T-cell (primary cell): ENCODE data around the gene TVP23A. TPM values are rescaled to one million over a fixed set of nuclear protein-coding genes. Genes with fewer than 3 reads are reported as not detected.
A peak's percentile ranks its signal among the peaks of the same experiment; 100 is the strongest.

ENCODE experiments used
- ATAC-seq, 4 experiments: fragments of 200-7000 bp in 3 of 4; fragments of 150-1000 bp in 1 of 4; cut with Tn5 transposase; replicated peaks in 1 of 4; 1 replicate in 3 of 4; 2 replicates in 1 of 4; pipeline ENCODE4 v1.10.0; 2021; ENCODE audit warnings: moderate library complexity in 3 of 4, mild to moderate bottlenecking in 2 of 4, moderate number of reproducible peaks in 1 of 4
- CTCF ChIA-PET, 2 donors: fragments of 300-600 bp; sonication (Branson Sonifier 250); formaldehyde crosslinking; loops; one replicate each; lab custom pipeline; 2022; ENCODE audit warnings: antibody characterized with exemption in 2 of 2; lab: Charles Lee
- POLR2A ChIA-PET, 2 donors: fragments of 300-600 bp; sonication (Branson Sonifier 250); formaldehyde crosslinking; loops; one replicate each; lab custom pipeline; 2022; ENCODE audit warnings: antibody characterized with exemption in 2 of 2; lab: Charles Lee
- DNase-seq, 35 experiments: peaks; one replicate each; pipeline versions ENCODE4 v3.0.0 to v3.0.0-alpha.2; 2013 to 2023
- H3K27ac ChIP-seq: one replicate; pipeline ENCODE4 v1.5.1; 2013; ENCODE audit warnings: low read length
- H3K27me3 ChIP-seq, 2 experiments: replicated peaks in 1 of 2; 1 replicate in 1 of 2; 2 replicates in 1 of 2; pipeline versions ENCODE4 v1.6.1 to v1.7.0; 2013; ENCODE audit warnings: low read length in 1 of 2, mixed read lengths in 1 of 2; ENCODE audit not compliant: control insufficient read depth in 2 of 2, insufficient read depth in 2 of 2; ENCODE audit errors: extremely low read depth in 1 of 2
- H3K36me3 ChIP-seq, 2 donors: 1 replicate in 1 of 2; 2 replicates in 1 of 2; pipeline versions ENCODE4 v1.6.1 to v1.7.0; 2013; ENCODE audit warnings: low read length in 1 of 2; ENCODE audit not compliant: control insufficient read depth in 2 of 2, insufficient read depth in 1 of 2; ENCODE audit errors: extremely low read depth in 1 of 2
- H3K4me1 ChIP-seq, 2 experiments: 1 replicate in 1 of 2; 2 replicates in 1 of 2; pipeline versions ENCODE4 v1.6.1 to v1.7.0; 2013; ENCODE audit warnings: low read length in 2 of 2, mixed read lengths in 1 of 2; ENCODE audit not compliant: insufficient read depth in 2 of 2, control insufficient read depth in 1 of 2; ENCODE audit errors: extremely low read depth in 1 of 2
- H3K4me3 ChIP-seq, 2 donors: 1 replicate in 1 of 2; 2 replicates in 1 of 2; pipeline versions ENCODE4 v1.5.1 to v1.7.0; 2013; ENCODE audit warnings: mild to moderate bottlenecking in 2 of 2, low read length in 1 of 2, moderate library complexity in 1 of 2; ENCODE audit not compliant: control insufficient read depth in 1 of 2; ENCODE audit errors: extremely low read depth in 1 of 2
- H3K9me3 ChIP-seq: 2 replicates; pipeline ENCODE4 v1.7.0; 2013
- H3K27ac Mint-ChIP-seq, 2 donors: one replicate each; pipeline ENCODE4 v1.8.0; 2020 to 2021; ENCODE audit warnings: mild to moderate bottlenecking in 2 of 2, mixed read lengths in 2 of 2
- H3K27me3 Mint-ChIP-seq, 2 donors: one replicate each; pipeline ENCODE4 v1.8.0; 2021 to 2022; ENCODE audit warnings: mixed read lengths in 2 of 2
- H3K36me3 Mint-ChIP-seq: one replicate; pipeline ENCODE4 v1.8.0; 2021; ENCODE audit warnings: mixed read lengths
- H3K4me1 Mint-ChIP-seq, 3 donors: one replicate each; pipeline ENCODE4 v1.8.0; 2020 to 2022; ENCODE audit warnings: mixed read lengths in 3 of 3, mild to moderate bottlenecking in 1 of 3
- H3K4me3 Mint-ChIP-seq, 3 donors: one replicate each; pipeline ENCODE4 v1.8.0; 2020 to 2022; ENCODE audit warnings: mild to moderate bottlenecking in 3 of 3, mixed read lengths in 3 of 3, moderate library complexity in 3 of 3
- H3K9me3 Mint-ChIP-seq, 3 donors: one replicate each; pipeline ENCODE4 v1.8.0; 2020 to 2022; ENCODE audit warnings: mixed read lengths in 3 of 3
- WGBS: methylation state at CpG from one replicate; pipeline ENCODE4 v1.1.5; 2013; ENCODE audit warnings: missing lambda C conversion rate; ENCODE audit not compliant: insufficient coverage; 5-methylcytosine and 5-hydroxymethylcytosine counted together
- total RNA-seq, 35 experiments: library from RNA in 6 of 35; stranded (reverse) in 6 of 35; fragments of 120-200 nt in 1 of 35; gene quantifications; one replicate each; pipeline versions ENCODE4 v1.2.1 to v1.2.4 and lab custom pipeline; 2013 to 2026

Gene TVP23A
- total RNA-seq (under 1 TPM in 2 of 5 donors, not detected in 3; 0.13 to 0.50 TPM), total RNA-seq (lab: John Stamatoyannopoulos, UW) (0 to 1.4 (median 0.22) reads per million in 29 experiments)
- not detected for total RNA-seq (2013)

- POLR2A ChIA-PET = no interaction called here
- 67% methylated on average over 57 of the region's 64 CpGs for WGBS
- Mint-ChIP-seq H3K27me3 (peaks cover 5 to 16% of the 10 kb centered on the region in 2 donors), H3K9me3 (no peaks in the 10 kb centered on the region), H3K4me1 (no peaks in the 10 kb centered on the region), H3K4me3 (no peak within 1 kb of the TSS), H3K36me3 (no peaks in the 10 kb centered on the region), H3K27ac (no peak within 1 kb of the TSS)
- Histone ChIP-seq H3K4me3 (no peak within 1 kb of the TSS), H3K27ac (no peak within 1 kb of the TSS), H3K4me1 (no peaks in the 10 kb centered on the region), H3K9me3 (no peaks in the 10 kb centered on the region), H3K27me3 (peaks cover 0 to 8% of the 10 kb centered on the region in 2 experiments), H3K36me3 (no peaks in the 10 kb centered on the region)
- ATAC-seq (no peak), DNase-seq (no peak)
- CTCF ChIA-PET = no interaction called here
These were observed at the start of gene TVP23A for GRCh38 chr16:10817963-10818941. Gene TVP23A (minus strand): TSS chr16:10818794. CDS start chr16:10818493, 301 bp downstream.

- POLR2A ChIA-PET = no interaction called here
- Histone ChIP-seq H3K36me3 (no peaks in the 10 kb centered on the region), H3K9me3 (no peaks in the 10 kb centered on the region), H3K4me1 (peaks cover 0 to 39% of the 10 kb centered on the region in 2 experiments), H3K27ac (peak overlapping the region; percentile 36), H3K4me3 (no peak overlapping the region), H3K27me3 (no peaks in the 10 kb centered on the region)
- DNase-seq (no peak), ATAC-seq (no peak)
- Mint-ChIP-seq H3K36me3 (no peaks in the 10 kb centered on the region), H3K4me3 (peak overlapping the region in 1 of 3 donors; percentile 26), H3K9me3 (no peaks in the 10 kb centered on the region), H3K4me1 (peaks cover 29 to 50% (median 36%) of the 10 kb centered on the region in 3 donors), H3K27ac (no peak overlapping the region), H3K27me3 (peaks cover 15 to 18% of the 10 kb centered on the region in 2 donors)
- CTCF ChIA-PET = no interaction called here
- 55% methylated on average over 5 of the region's 6 CpGs for WGBS
These were observed 49.6 kb upstream of the TVP23A start for GRCh38 chr16:10868104-10868595.

GRCh38 chr16:10867199-10867598 is 48.6 kb upstream of the TVP23A start:
- Histone ChIP-seq H3K36me3 (no peaks in the 10 kb centered on the region), H3K27ac (no peak overlapping the region), H3K4me3 (no peak overlapping the region), H3K27me3 (no peaks in the 10 kb centered on the region), H3K9me3 (no peaks in the 10 kb centered on the region), H3K4me1 (peaks cover 0 to 39% of the 10 kb centered on the region in 2 experiments)
- peaks cover 9 to 11% of the 10 kb centered on the region in 2 donors for H3K27me3 Mint-ChIP-seq
- no peaks in the 10 kb centered on the region for H3K36me3 Mint-ChIP-seq
- DNase-seq (no peak), ATAC-seq (no peak)
- H3K9me3 Mint-ChIP-seq = no peaks in the 10 kb centered on the region
- WGBS = 66% methylated on average over 4 of the region's 6 CpGs
- no peak overlapping the region for H3K4me3 Mint-ChIP-seq
- CTCF ChIA-PET = no interaction called here
- H3K4me1 Mint-ChIP-seq = peaks cover 29 to 45% (median 36%) of the 10 kb centered on the region in 3 donors
- peak overlapping the region in 1 of 2 donors; percentile 25 for H3K27ac Mint-ChIP-seq
- POLR2A ChIA-PET = no interaction called here

- no peak overlapping the region for H3K4me3 Mint-ChIP-seq
- no peaks in the 10 kb centered on the region for H3K9me3 Mint-ChIP-seq
- Histone ChIP-seq H3K36me3 (no peaks in the 10 kb centered on the region), H3K9me3 (no peaks in the 10 kb centered on the region), H3K27ac (no peak overlapping the region), H3K27me3 (no peaks in the 10 kb centered on the region), H3K4me3 (no peak overlapping the region), H3K4me1 (peaks cover 0 to 33% of the 10 kb centered on the region in 2 experiments)
- no peaks in the 10 kb centered on the region for H3K36me3 Mint-ChIP-seq
- peaks cover 23 to 38% (median 27%) of the 10 kb centered on the region in 3 donors for H3K4me1 Mint-ChIP-seq
- peaks cover 11% of the 10 kb centered on the region in 2 donors for H3K27me3 Mint-ChIP-seq
- DNase-seq (no peak), ATAC-seq (no peak)
- WGBS = 93% methylated on average over 10 of the region's 13 CpGs
- ChIA-PET POLR2A (no interaction called here), CTCF (no interaction called here)
- no peak overlapping the region for H3K27ac Mint-ChIP-seq
These were observed 47.7 kb upstream of the TVP23A start for GRCh38 chr16:10865991-10866966.

GRCh38 chr16:10862438-10862837 is 43.8 kb upstream of the TVP23A start:
- Histone ChIP-seq H3K4me1 (no peaks in the 10 kb centered on the region), H3K4me3 (no peak overlapping the region), H3K36me3 (no peaks in the 10 kb centered on the region), H3K27me3 (no peaks in the 10 kb centered on the region), H3K27ac (no peak overlapping the region), H3K9me3 (no peaks in the 10 kb centered on the region)
- POLR2A ChIA-PET = interaction anchor here (0.6 to 0.7 kb wide), 3 partner anchors 21 to 551 kb away, joined by 6 to 9 read pairs (median 8); no protein-coding TSS in a partner anchor
- H3K36me3 Mint-ChIP-seq = no peaks in the 10 kb centered on the region
- DNase-seq (no peak), ATAC-seq (no peak)
- peaks cover 0 to 6% (median 0%) of the 10 kb centered on the region in 3 donors for H3K4me1 Mint-ChIP-seq
- peaks cover 0 to 10% (median 0%) of the 10 kb centered on the region in 3 donors for H3K9me3 Mint-ChIP-seq
- 80% methylated on average over 2 of the region's 2 CpGs for WGBS
- no peak overlapping the region for H3K27ac Mint-ChIP-seq
- CTCF ChIA-PET = interaction anchor here (0.6 kb wide), 2 partner anchors 9 to 343 kb away, joined by 3 to 4 read pairs; no protein-coding TSS in a partner anchor
- peaks cover 6 to 13% of the 10 kb centered on the region in 2 donors for H3K27me3 Mint-ChIP-seq
- H3K4me3 Mint-ChIP-seq = no peak overlapping the region
